KBM-7 (cell line): Measurements from ENCODE around the gene CSNK2A1.

Experiments
- DNase-seq: peaks from one replicate; pipeline ENCODE4 v3.0.0-alpha.2; 2015
- in situ Hi-C: fragments of 300-500 bp; cut with MboI; formaldehyde crosslinking; loops from 2 replicates; pipeline ENCODE4 v1.14.3; 2020; ENCODE audit warnings: low sequenced_read_pairs, low pct_unique_long_range_greater_than_20kb, mixed read lengths

CSNK2A1 gene

GRCh38 chr20:568673-569415 is 25.3 kb upstream of the CSNK2A1 start:
- in situ Hi-C loops = no loop called here
- DNase-seq = no peak

- in situ Hi-C loops = no loop called here
- peak; percentile 41 for DNase-seq
Measured at GRCh38 chr20:568097-568652, 24.6 kb upstream of the CSNK2A1 start.

DNA sequence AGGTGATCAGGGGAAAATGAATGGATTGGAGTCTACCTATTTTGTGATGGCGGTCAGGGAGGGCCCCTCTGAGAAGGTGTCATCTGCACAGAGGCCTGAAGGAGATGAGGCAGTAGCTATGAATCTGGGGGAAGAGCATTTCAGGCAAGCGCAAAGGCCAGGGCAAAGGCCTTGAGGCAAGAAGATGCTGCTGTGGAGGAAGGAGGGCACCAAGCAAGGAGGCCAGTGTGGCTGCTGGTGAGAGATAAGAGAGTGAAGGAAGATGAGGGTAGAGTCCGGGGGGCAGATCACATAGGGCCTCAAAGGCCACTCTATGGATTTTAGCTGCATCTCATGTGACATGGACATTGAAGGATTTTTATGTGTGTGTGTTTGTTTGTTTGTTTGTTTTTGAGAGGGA is 20.6 kb upstream of the CSNK2A1 start:
- in situ Hi-C loops = no loop called here
- no peak for DNase-seq

DNA sequence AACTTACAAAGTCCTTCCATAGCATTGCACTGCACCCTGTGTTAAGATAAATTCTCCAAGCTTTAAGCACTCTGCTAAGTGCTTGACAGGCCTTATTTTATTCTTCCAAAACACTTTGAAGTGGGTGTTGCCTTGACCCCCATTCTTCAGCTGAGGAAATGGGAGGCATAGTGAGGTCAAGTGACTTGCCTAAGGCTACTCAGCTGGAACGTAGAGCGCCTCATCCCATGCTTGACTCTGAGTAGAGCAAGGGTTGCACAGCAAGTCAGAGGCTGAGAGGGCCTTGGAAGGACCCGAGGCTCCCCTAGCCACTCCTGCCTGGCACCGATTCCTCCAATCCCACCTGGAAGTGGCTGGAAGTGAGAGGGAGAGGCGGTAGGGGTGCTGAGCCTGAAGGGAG is 19.6 kb upstream of the CSNK2A1 start:
- in situ Hi-C loops = no loop called here
- DNase-seq = no peak

DNA sequence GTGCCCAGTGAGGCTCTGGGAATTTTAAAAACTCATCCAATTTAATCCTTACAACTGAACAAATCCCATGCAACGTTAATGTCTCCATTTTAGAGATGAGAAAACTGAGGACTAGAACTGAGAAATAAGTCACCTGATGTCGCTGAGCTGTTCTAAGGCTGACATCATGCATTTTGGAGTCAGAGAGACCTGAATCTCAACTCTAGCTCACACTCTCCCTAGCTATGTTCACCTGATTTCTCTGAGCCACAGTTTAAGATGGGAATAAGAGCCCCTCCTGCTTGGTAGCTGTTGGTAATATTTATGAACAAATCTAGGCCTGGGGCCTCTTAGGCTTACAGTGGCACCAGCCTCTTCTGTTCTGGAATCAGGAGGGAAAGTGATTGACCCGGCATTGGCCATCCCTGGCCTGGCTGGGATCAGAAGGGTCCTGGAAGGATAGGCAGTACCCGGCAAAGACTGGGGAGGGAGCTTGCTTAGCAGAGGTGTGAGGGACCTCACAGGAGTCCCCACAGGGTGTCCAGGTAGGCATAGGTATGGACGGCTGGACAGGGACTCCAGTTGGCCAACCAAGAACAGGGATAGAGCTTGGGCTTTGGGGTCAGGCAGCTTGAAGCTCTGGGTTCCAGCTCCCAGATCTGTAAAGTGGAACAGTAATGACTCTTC is 18.8 kb upstream of the CSNK2A1 start:
- in situ Hi-C loops = no loop called here
- no peak for DNase-seq

DNA sequence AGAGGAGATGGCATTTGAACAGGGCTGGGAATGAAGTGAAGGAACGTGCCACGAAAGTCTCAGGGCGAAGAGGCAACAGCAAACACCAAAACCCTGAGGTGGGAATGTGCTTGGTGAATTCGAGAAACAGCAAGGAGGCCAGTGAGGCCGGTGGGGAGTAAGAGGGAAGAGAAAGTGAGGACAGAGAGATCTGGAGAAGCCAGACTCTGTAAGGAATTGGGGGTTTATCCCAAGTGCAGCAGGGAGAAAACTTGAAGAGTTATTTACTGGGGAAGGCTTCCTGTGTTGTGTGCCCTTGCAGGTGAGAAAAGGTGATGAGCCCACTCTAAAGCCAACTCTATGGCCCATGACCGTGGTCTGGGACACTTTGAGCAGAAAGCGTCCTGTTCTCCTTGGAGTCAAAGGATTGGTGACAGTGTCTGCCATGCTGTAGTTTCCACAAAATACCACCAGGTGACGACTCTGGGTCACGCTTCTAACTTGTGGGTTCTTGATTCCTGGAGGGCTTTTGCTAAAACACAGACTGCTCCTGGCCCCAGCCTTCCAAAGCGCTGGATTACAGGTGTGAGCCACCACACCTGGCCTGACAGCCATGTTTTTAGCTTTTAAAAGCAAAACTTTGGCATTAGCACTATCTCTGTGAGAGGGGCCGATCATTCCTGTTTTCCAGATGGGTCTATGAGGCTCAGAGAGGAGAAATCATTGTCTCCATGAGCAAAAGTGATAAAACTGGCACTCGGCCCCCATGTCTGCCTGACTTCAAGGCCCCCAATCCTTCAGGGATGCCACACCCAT is 18.0 kb upstream of the CSNK2A1 start:
- in situ Hi-C loops = no loop called here
- peak; percentile 85 for DNase-seq

DNA sequence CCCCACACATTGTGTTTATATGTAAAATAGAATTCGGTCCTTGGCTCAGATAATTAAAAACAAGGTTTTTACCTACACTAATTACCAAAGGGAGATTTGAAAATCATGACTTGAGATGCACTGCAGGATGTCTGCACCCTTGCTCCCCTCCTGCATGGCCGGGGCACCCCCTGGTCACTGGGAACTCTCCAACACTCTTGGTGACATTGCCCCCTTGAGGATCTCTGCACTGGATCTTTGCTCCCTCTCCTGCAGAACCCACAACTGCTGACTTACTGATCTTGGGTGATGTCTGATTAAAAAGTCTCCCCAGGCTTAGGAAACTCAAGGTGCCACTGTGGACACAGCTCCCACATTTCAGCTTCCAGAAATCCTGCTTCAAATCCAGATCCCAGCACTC is 17.1 kb upstream of the CSNK2A1 start:
- in situ Hi-C loops = no loop called here
- DNase-seq = no peak

DNA sequence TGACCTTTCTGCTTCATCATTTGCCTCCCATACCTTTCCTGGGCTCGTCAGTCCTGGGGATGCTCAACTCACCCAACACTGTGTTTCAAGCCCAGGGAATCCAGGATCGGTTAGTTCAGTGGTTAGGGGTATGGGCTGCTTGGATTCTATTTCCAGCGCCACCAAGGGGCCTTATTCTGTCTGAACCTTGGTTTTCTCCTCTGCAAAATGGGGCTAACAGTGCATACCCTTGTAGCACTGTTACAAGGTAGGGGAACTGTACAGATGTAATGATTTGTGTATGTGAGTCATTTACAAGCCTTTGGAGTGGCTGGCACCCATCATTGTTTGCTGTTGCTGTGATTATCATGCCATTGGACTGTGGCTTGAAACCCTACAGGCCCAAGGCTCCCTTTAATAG is 14.5 kb upstream of the CSNK2A1 start:
- in situ Hi-C loops = no loop called here
- DNase-seq = no peak

DNA sequence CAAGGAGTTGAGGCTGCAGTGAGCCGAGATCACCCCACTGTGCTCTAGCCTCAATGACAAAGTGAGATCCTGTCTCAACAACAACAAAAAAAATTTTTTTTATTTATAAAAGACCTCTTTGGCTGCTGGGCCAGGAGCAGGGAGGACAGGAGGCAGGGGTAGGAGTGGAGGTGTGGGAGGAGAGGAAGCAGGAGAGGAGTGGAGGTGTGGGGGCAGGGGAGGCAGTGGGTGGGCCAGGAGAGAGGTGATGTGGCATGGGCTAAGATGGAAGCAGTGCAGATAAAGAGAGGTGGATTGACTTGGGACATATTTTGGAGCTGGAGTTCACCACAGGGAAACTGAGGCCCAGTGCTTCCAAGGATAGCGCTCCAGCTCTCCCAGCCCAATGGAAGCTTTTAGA is 13.4 kb upstream of the CSNK2A1 start:
- in situ Hi-C loops = no loop called here
- DNase-seq = no peak

DNA sequence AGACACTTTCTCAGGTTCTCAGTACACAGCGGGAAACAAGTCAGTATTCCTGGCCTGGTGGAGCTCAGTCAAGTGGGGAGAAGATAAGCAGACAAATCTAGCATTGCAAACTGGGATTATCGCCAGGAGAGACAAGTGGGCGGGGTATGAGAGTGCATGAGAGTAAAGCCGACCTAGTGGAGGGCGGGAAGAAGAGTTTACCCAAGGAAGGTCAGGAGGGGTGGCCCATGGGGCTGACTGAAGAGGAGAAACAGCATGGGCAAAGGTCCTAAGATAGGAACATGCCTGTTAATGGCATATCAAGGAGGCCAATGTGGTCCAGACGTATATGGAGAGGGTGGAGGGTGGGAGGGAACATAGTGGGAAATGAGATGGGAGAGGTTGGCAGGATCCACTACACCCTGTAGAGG is 12.4 kb upstream of the CSNK2A1 start:
- in situ Hi-C loops = no loop called here
- no peak for DNase-seq

DNA sequence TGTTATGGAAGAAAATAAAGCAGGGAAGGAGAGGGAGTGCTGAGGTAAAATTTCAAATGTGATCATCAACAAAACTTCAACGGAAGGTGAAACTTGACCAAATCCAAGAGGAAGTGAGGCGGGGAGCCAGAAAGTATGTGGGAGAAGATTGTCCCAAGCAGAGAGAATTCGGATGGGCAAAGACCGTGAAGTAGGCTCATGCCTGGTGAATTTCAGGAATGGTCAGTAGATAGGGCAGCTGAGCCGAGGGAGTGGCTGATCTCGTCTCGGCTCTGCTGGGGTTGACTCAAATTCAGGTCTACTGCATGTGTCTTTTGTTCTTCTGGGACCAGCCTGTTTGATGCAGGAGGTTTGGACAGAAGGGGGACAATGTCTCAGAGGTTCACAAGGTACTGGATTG is 7.0 kb upstream of the CSNK2A1 start:
- DNase-seq = no peak
- in situ Hi-C loops = no loop called here

- in situ Hi-C loops = no loop called here
- DNase-seq = no peak
Measured at GRCh38 chr20:549722-550496, 6.3 kb upstream of the CSNK2A1 start.

DNA sequence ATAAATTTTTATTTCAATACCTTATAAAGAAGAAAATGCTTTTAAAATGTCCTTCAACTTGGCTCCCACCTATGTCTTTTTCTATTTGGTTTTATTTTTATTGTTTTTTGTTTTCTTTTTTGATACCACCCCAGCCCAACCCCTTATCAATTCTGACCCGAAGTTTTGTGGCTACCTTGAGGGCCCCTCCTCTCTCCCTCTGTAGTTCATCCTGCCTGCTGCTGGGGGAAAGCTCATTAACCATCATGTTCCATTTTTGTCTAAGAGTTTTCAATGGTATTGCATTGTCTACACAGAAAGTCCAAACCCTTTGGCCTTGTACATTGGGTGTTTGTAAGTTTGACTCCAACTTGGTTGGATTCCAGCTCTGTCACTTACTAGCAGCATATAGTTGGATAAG is 5.3 kb upstream of the CSNK2A1 start:
- in situ Hi-C loops = no loop called here
- DNase-seq = no peak

GRCh38 chr20:547394-547793 is 3.8 kb upstream of the CSNK2A1 start:
- in situ Hi-C loops = no loop called here
- no peak for DNase-seq

DNA sequence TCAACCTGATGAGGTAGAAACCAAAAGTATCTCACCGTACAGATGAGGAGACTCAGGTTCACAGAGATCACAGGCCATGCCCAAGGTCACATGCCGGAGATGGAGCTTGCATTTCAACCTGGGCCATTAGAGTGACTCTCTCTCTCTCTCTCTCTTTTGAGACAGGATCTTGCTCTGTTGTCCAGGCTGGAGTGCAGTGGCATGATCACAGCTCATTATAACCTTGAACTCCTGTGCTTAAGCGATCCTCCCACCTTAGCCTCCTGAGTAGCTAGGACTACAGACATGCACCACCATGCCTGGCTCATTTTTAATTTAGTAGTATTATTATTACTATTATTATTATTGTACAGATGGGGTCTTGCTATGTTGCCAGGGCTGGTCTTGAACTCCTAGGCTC is 2.8 kb upstream of the CSNK2A1 start:
- no peak for DNase-seq
- in situ Hi-C loops = no loop called here

GRCh38 chr20:544153-544725 is 649 bp upstream of the CSNK2A1 start:
- in situ Hi-C loops = no loop called here
- no peak for DNase-seq

DNA sequence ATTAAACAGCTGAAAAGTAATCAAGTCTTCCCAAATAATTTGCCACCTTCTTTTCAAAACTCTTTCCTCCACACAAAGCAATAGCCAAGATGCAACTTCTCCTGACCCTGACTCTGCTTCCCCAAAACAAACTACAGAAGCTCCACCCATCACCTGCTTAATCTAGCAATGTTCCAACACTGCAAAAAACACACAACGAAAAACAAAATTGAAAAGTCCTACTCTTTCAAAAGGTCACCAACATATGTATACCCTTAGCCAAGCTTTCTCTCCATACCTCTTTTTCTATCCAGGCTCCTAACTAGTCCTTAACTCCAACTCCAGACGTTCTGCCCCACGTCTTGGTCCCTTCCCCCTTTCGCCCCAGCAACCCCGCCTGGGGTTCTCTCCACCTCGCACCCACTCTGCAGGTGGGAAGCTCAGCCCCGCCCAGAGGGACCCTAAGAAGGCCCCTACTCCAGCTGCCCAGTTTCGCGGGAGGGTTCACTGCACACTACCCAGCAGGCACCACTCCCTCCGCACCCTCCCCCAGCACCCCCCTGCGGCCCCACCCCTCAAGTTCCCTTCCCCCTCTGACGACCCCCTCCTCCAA is 717 bp downstream of the CSNK2A1 start:
- in situ Hi-C loops = no loop called here
- DNase-seq = peak; percentile 45

GRCh38 chr20:540391-541201 is 3.0 kb downstream of the CSNK2A1 start:
- DNase-seq = no peak
- in situ Hi-C loops = no loop called here
